Sigmoid colon (tissue), 7 donors: ENCODE results near the gene KRTAP12-3. TPM values are rescaled to one million over a fixed set of nuclear protein-coding genes. Genes with fewer than 3 reads are reported as not detected.
A peak's percentile ranks its signal among the peaks of the same experiment; 100 is the strongest.

Source experiments
- DNase-seq: peaks from one replicate; pipeline ENCODE4 v3.0.0-alpha.2; 2019
- H3K27ac ChIP-seq, 4 donors: fragments of 200-600 bp; sonication (generic); one replicate each; pipeline ENCODE4 v1.5.1; 2016 to 2019; ENCODE audit warnings: mild to moderate bottlenecking in 1 of 4
- H3K27me3 ChIP-seq, 3 donors: fragments of 200-600 bp; sonication (generic); one replicate each; pipeline ENCODE4 v1.5.1; 2019; ENCODE audit warnings: mild to moderate bottlenecking in 1 of 3
- H3K36me3 ChIP-seq, 4 donors: fragments of 200-600 bp; sonication (generic); one replicate each; pipeline ENCODE4 v1.5.1; 2016 to 2019
- H3K4me1 ChIP-seq, 4 donors: fragments of 200-600 bp; sonication (generic); one replicate each; pipeline ENCODE4 v1.5.1; 2017 to 2019
- H3K4me3 ChIP-seq, 4 donors: fragments of 200-600 bp; sonication (generic); one replicate each; pipeline ENCODE4 v1.5.1; 2017 to 2019; ENCODE audit warnings: mild to moderate bottlenecking in 2 of 4, moderate library complexity in 1 of 4
- H3K9me3 ChIP-seq, 4 donors: fragments of 200-600 bp in 3 of 4; sonication (generic) in 3 of 4; one replicate each; pipeline versions ENCODE4 v1.5.1 to v1.6.1; 2013 to 2019
- CTCF ChIP-seq, 4 experiments: fragments of 450-650 bp in 3 of 4; fragments of 200-600 bp in 1 of 4; IDR thresholded peaks; one replicate each; pipeline ENCODE4 v1.5.1; 2016 to 2019; ENCODE audit warnings: antibody characterized with exemption in 4 of 4, mild to moderate bottlenecking in 3 of 4, moderate library complexity in 2 of 4
- EP300 ChIP-seq, 4 donors: sonication (generic); formaldehyde crosslinking; IDR thresholded peaks; one replicate each; pipeline ENCODE4 v1.6.1; 2017; ENCODE audit warnings: antibody characterized with exemption in 4 of 4
- POLR2A ChIP-seq, 2 donors: fragments of 450-650 bp; IDR thresholded peaks; one replicate each; pipeline ENCODE4 v1.6.1; 2016; ENCODE audit warnings: antibody characterized with exemption in 2 of 2, mild to moderate bottlenecking in 2 of 2, moderate library complexity in 2 of 2
- POLR2AphosphoS5 ChIP-seq, 4 donors: sonication (generic); formaldehyde crosslinking; IDR thresholded peaks; one replicate each; pipeline ENCODE4 v1.6.1; 2017; ENCODE audit warnings: antibody characterized with exemption in 4 of 4
- WGBS, 2 donors: extraction: QIAGEN DNeasy Blood & Tissue Kit; methylation state at CpG; one replicate each; pipeline ENCODE4 v1.1.7; 2013; 5-methylcytosine and 5-hydroxymethylcytosine counted together
- intact Hi-C: fragments of 100-400 bp; cut with DNase I; formaldehyde crosslinking; loops from one replicate; pipeline ENCODE4 v1.15.1; 2023
- polyA plus RNA-seq, 3 donors: library from polyadenylated mRNA; stranded (reverse); fragments of 200-250 nt; gene quantifications; one replicate each; pipeline ENCODE4 v1.2.3, GENCODE V29; 2013
- total RNA-seq, 4 donors: library from RNA; depleted of rRNA; stranded (reverse); fragments of >200 nt; gene quantifications; one replicate each; pipeline ENCODE4 v1.1.0, GENCODE V29; 2016
- donor health status: healthy with polysubstance abuse.
- donor health status: Bipolar disorder and iron deficiency.
- donor health status: healthy.

The KRTAP12-3 gene
- total and polyA plus RNA-seq, 7 donors = not detected

- H3K9me3 ChIP-seq = no peaks in the 10 kb centered on the region
- DNase-seq = no peak
- WGBS, 2 donors = 70 to 77% methylated on average over 22 of the region's 22 CpGs
- TF ChIP-seq POLR2AphosphoS5 (IDR thresholded peaks at IDR 0.05) (no peak), EP300 (IDR thresholded peaks at IDR 0.05) (no peak), POLR2A (IDR thresholded peaks at IDR 0.05) (no peak), CTCF (IDR thresholded peaks at IDR 0.05) (no peak)
- peaks cover 23 to 90% (median 71%) of the 10 kb centered on the region in 3 donors for H3K27me3 ChIP-seq
- no peak overlapping the region for H3K27ac ChIP-seq
- no peak overlapping the region for H3K4me3 ChIP-seq
- no peaks in the 10 kb centered on the region for H3K36me3 ChIP-seq
- intact Hi-C loops = no loop called here
- H3K4me1 ChIP-seq = no peaks in the 10 kb centered on the region
Measured at GRCh38 chr21:44702111-44702972, 44.6 kb downstream of the KRTAP12-3 start.

- Histone ChIP-seq H3K9me3 (no peaks in the 10 kb centered on the region), H3K4me3 (no peak overlapping the region), H3K36me3 (no peaks in the 10 kb centered on the region), H3K27me3 (peaks cover 20 to 90% (median 71%) of the 10 kb centered on the region in 3 donors), H3K4me1 (no peaks in the 10 kb centered on the region), H3K27ac (no peak overlapping the region)
- WGBS, 2 donors = 39 to 51% methylated on average over 16 of the region's 16 CpGs
- intact Hi-C loops = no loop called here
- TF ChIP-seq POLR2A (IDR thresholded peaks at IDR 0.05) (no peak), POLR2AphosphoS5 (IDR thresholded peaks at IDR 0.05) (no peak), CTCF (IDR thresholded peaks at IDR 0.05) (no peak), EP300 (IDR thresholded peaks at IDR 0.05) (no peak)
- DNase-seq = no peak
Measured at GRCh38 chr21:44702973-44703730, 45.4 kb downstream of the KRTAP12-3 start.

- H3K4me3 ChIP-seq = no peak overlapping the region
- peaks cover 21 to 90% (median 71%) of the 10 kb centered on the region in 3 donors for H3K27me3 ChIP-seq
- H3K4me1 ChIP-seq = no peaks in the 10 kb centered on the region
- TF ChIP-seq EP300 (IDR thresholded peaks at IDR 0.05) (no peak), POLR2AphosphoS5 (IDR thresholded peaks at IDR 0.05) (no peak), POLR2A (IDR thresholded peaks at IDR 0.05) (no peak), CTCF (IDR thresholded peaks at IDR 0.05) (no peak)
- no peaks in the 10 kb centered on the region for H3K9me3 ChIP-seq
- 40 to 54% methylated on average over 13 of the region's 13 CpGs for WGBS, 2 donors
- H3K27ac ChIP-seq = no peak overlapping the region
- H3K36me3 ChIP-seq = no peaks in the 10 kb centered on the region
- no peak for DNase-seq
- intact Hi-C loops = no loop called here
Measured at GRCh38 chr21:44703731-44704635, 46.3 kb downstream of the KRTAP12-3 start.

- intact Hi-C loops = no loop called here
- WGBS, 2 donors = 27 to 43% methylated on average over 13 of the region's 13 CpGs
- no peak overlapping the region for H3K27ac ChIP-seq
- TF ChIP-seq POLR2A (IDR thresholded peaks at IDR 0.05) = no peak
- TF ChIP-seq EP300 (IDR thresholded peaks at IDR 0.05) = no peak
- TF ChIP-seq CTCF (IDR thresholded peaks at IDR 0.05) = no peak
- no peak for TF ChIP-seq POLR2AphosphoS5 (IDR thresholded peaks at IDR 0.05)
- H3K36me3 ChIP-seq = no peaks in the 10 kb centered on the region
- DNase-seq = peak; percentile 34
- H3K4me3 ChIP-seq = no peak overlapping the region
- H3K27me3 ChIP-seq = peaks cover 27 to 90% (median 74%) of the 10 kb centered on the region in 3 donors
- H3K9me3 ChIP-seq = no peaks in the 10 kb centered on the region
- H3K4me1 ChIP-seq = peaks cover 0 to 5% (median 4%) of the 10 kb centered on the region in 4 donors
Measured at GRCh38 chr21:44704636-44705001, 46.9 kb downstream of the KRTAP12-3 start.
